ELF-1 (cell line): Measurements from ENCODE around the gene NDFIP2.

ENCODE experiments used
- DNase-seq: peaks from one replicate; pipeline ENCODE4 v3.0.0-alpha.2; 2016; ENCODE audit warnings: low read depth, low spot score

Gene NDFIP2

GRCh38 chr13:79458436-79458835, 22.5 kb upstream of the NDFIP2 start:
- no peak for DNase-seq

GRCh38 chr13:79459906-79460305, 21.0 kb upstream of the NDFIP2 start:
- no peak for DNase-seq

GRCh38 chr13:79462895-79463294, 18.1 kb upstream of the NDFIP2 start:
- DNase-seq: no peak

GRCh38 chr13:79463604-79464003, 17.4 kb upstream of the NDFIP2 start:
- no peak for DNase-seq

GRCh38 chr13:79466872-79467271, 14.1 kb upstream of the NDFIP2 start:
- no peak for DNase-seq

GRCh38 chr13:79468402-79468801, 12.6 kb upstream of the NDFIP2 start:
- no peak for DNase-seq

GRCh38 chr13:79468819-79469218, 12.1 kb upstream of the NDFIP2 start:
- no peak for DNase-seq

- DNase-seq: no peak
Measured at GRCh38 chr13:79469608-79470007, 11.3 kb upstream of the NDFIP2 start.

GRCh38 chr13:79470666-79471065, 10.3 kb upstream of the NDFIP2 start:
- DNase-seq: no peak

GRCh38 chr13:79475569-79475968, 5.4 kb upstream of the NDFIP2 start:
- no peak for DNase-seq

- peak; percentile 13 for DNase-seq
Measured at GRCh38 chr13:79477968-79478367, 3.0 kb upstream of the NDFIP2 start.

GRCh38 chr13:79479882-79480281, 1.1 kb upstream of the NDFIP2 start:
- DNase-seq: no peak

GRCh38 chr13:79481685-79482052, 714 bp downstream of the NDFIP2 start:
- no peak for DNase-seq

- DNase-seq: no peak
Measured at GRCh38 chr13:79482281-79482970, 1.5 kb downstream of the NDFIP2 start.

- no peak for DNase-seq
Measured at GRCh38 chr13:79483086-79483706, 2.2 kb downstream of the NDFIP2 start.

GRCh38 chr13:79485014-79485811, 4.3 kb downstream of the NDFIP2 start:
- DNase-seq: peak; percentile 17

GRCh38 chr13:79486433-79487188, 5.7 kb downstream of the NDFIP2 start:
- DNase-seq: no peak

- no peak for DNase-seq
Measured at GRCh38 chr13:79490326-79490725, 9.4 kb downstream of the NDFIP2 start.

GRCh38 chr13:79490824-79491223, 9.9 kb downstream of the NDFIP2 start:
- DNase-seq: no peak

- no peak for DNase-seq
Measured at GRCh38 chr13:79491715-79492114, 10.8 kb downstream of the NDFIP2 start.

- DNase-seq: peak; percentile 32
Measured at GRCh38 chr13:79492313-79492798, 11.4 kb downstream of the NDFIP2 start.
